HG03558 (cell line): ENCODE data around the gene SPRR2E.
"Not testable (repeated sequence)": the region's sequence is repeated elsewhere in the genome, so short reads cannot be mapped to it uniquely, and the experiment has no call there.

Experiments
- ATAC-seq: cut with Tn5 transposase; IDR thresholded peaks from one replicate; pipeline ENCODE4 v1.9.1; 2021; ENCODE audit warnings: moderate number of reproducible peaks; ENCODE audit not compliant: unreplicated experiment; ENCODE audit errors: extremely low read depth

Gene SPRR2E

GRCh38 chr1:153071511-153071910, 22.8 kb downstream of the SPRR2E start, which contains the start of gene SPRR2B:
TSS of gene SPRR2B (minus strand) at chr1:153071611. CDS start at chr1:153070839, 772 bp downstream.
- ATAC-seq = no peak

- ATAC-seq = no peak
Observed at GRCh38 chr1:153070243-153070642, 24.1 kb downstream of the SPRR2E start.

GRCh38 chr1:153058826-153059784, 35.2 kb downstream of the SPRR2E start:
- no peak for ATAC-seq

- no peak for ATAC-seq
Observed at GRCh38 chr1:153058154-153058553, 36.2 kb downstream of the SPRR2E start.

- ATAC-seq = no peak
Observed at GRCh38 chr1:153057375-153057774, 37.0 kb downstream of the SPRR2E start, which contains the start of gene SPRR2A. TSS of gene SPRR2A (minus strand) at chr1:153057512. CDS start at chr1:153056735, 777 bp downstream.

- not testable (repeated sequence) for ATAC-seq
Observed at GRCh38 chr1:153056111-153056510, 38.2 kb downstream of the SPRR2E start.

GRCh38 chr1:153049211-153049610, 45.1 kb downstream of the SPRR2E start:
- ATAC-seq = no peak
